ENCODE results near the gene NRF1.

The NRF1 gene

DNA sequence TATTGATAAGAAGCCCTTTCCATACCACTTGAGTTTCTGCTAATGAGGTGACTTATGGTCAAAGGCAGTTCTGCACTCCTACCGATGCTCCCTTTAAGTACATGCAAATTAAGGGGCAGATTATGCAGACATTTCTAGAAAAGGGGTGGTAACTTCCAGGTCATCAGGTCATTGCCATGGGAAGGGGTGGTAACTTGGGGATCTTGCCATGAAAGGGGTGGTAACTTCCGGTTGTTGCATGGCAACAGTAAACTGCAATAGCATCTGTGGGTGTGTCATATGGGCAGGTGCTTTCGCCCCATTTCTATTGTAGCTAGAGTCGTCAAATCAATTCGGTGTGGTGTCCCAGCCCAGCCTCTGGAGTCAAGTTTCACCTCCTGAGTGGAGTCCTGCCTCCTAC is 190.4 kb downstream of the NRF1 start:
- no peak for DNase-seq (ENCODE audit: low read depth, low spot score)

DNA sequence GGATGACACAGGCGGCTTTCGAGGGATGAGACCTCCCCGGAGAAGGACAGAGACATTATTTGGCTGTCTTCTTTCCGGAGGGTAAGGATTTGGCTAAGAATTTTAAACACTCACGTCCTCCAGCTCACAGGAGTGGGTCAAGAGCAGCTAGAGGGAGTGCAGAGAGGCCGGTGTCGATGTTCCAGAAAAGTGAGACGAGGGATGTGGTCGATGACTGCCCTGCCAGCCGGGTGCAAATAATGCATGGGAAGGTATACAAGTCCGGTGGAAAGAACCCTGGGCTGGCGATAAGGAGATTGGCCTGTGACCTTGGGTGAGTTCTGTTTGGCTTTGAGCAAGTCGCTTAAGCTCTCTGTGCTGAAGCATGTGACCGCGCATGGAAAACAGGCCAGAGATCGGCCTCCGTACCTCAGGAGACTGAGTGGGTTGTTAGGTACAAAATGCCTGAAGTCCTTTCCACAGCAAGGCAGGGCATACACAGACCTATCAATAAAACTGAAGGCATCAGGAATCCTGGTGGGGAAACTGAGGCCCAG is 192.1 kb downstream of the NRF1 start:
- no peak for DNase-seq (ENCODE audit: low read depth, low spot score)

DNA sequence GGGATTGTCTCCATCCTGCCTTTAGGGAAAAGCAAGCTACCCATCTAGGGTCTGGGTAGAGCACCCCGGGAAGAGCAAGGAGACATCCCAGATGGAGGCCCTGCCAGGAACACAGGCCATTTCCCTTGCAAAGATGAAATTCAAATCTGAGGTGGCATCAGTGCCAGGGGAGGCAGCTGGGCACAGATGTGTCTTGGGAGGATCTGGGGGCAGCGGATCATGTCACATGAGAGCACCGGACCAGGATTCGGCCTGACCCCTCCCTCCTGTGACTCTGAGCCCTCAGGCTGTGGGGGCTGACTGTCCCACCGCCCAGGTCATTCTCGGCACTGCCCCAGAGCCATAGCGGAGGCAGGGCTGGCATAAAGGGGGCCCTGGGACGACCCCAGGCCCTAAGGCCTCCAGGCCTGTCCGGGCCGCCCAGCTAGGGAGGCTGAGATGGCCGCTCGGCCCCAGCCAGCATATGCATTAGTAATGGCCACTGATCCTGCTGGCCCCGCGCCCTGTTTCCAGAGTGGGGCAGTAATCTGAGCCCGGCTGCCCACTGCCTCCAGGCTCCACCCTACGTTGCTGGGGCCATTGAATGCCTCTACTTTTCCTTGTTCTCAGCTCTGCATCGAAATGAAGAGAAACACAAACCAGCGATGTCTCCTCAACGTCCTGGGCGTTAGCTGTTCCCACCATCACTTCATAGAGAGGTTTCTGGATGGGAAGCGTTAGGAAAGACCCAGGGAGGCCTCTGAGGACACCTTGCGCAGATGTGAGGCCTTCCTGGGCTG is 192.8 kb downstream of the NRF1 start:
- no peak for DNase-seq (ENCODE audit: low read depth, low spot score)

DNA sequence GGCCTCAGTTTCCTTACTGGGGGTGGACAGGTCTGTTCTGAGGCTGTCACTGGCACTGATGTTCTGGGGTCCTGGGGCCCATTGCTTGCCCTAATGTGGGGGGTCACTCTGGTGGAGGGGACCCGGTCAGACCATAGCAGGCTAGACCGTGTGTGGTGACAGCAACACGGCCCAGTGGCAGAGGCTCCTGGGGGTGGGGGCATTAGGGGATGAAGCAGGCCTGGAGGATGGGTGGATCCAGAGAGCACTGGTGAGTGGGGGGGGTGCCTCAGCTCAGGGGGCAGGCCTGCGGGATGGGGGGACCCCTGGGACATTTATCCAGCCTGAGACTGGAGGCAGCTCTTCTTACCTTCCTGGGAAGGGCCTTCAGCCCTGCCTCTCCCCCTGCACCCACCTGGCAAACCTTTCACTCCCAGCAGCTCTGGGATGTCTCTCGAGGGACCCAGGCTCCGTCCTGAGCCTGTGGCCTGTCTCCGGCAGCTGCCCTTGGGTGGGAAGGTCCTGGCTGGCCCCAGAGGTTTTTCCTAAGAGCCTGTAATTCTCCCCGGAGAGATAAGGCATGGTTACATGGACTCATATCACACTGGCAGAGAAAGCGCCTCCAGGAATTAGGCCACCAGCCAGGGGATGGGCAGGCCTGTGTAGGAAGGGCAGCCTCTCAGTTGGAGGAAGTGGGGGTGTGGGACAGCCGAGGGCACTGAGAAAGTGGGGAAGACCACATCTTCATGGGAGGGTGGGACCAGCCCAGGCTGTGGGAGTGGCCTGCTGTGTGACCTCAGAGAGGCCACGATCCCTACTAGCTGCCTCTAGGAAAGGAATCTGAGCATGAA is 193.6 kb downstream of the NRF1 start:
- no peak for DNase-seq (ENCODE audit: low read depth, low spot score)
